Right atrium auricular region (tissue), 2 donors: ENCODE data around the gene EVA1A. TPM values are rescaled to one million over a fixed set of nuclear protein-coding genes. Genes with fewer than 3 reads are reported as not detected.

ENCODE experiments used
- DNase-seq: peaks from one replicate; pipeline ENCODE4 v3.0.0-alpha.2; 2019; ENCODE audit warnings: low spot score
- H3K27ac ChIP-seq, 2 donors: fragments of 200-600 bp; sonication (generic); 1 replicate in 1 of 2; 2 replicates in 1 of 2; pipeline ENCODE4 v1.5.1; 2016 to 2019
- H3K27me3 ChIP-seq, 2 donors: fragments of 200-600 bp; sonication (generic); one replicate each; pipeline versions ENCODE4 v1.5.1 to v1.6.0; 2017 to 2019
- H3K36me3 ChIP-seq: fragments of 200-600 bp; sonication (generic); one replicate; pipeline ENCODE4 v1.5.1; 2016
- H3K4me1 ChIP-seq, 2 donors: fragments of 200-600 bp; sonication (generic); one replicate each; pipeline versions ENCODE4 v1.5.1 to v1.6.0; 2017 to 2019
- H3K4me3 ChIP-seq, 2 donors: fragments of 200-600 bp; sonication (generic); 1 replicate in 1 of 2; 2 replicates in 1 of 2; pipeline ENCODE4 v1.5.1; 2017 to 2019; ENCODE audit warnings: mild to moderate bottlenecking in 1 of 2, moderate library complexity in 1 of 2
- H3K9me3 ChIP-seq, 2 donors: fragments of 200-600 bp; sonication (generic); one replicate each; pipeline ENCODE4 v1.5.1; 2019
- total RNA-seq, 2 donors: library from RNA; depleted of rRNA; stranded (reverse); fragments of >200 nt; gene quantifications; one replicate each; pipeline ENCODE4 v1.1.0, GENCODE V29; 2016
- TF ChIP-seq, protein P1 (sequence below), 2 donors: fragments of 200-600 bp; sonication (generic); IDR thresholded peaks; one replicate each; pipeline ENCODE4 v1.5.1; 2019; ENCODE audit warnings: antibody characterized with exemption in 2 of 2

EVA1A gene
- total RNA-seq, 2 donors from 2014 or later, result 0.47 to 1.2 TPM

DNA sequence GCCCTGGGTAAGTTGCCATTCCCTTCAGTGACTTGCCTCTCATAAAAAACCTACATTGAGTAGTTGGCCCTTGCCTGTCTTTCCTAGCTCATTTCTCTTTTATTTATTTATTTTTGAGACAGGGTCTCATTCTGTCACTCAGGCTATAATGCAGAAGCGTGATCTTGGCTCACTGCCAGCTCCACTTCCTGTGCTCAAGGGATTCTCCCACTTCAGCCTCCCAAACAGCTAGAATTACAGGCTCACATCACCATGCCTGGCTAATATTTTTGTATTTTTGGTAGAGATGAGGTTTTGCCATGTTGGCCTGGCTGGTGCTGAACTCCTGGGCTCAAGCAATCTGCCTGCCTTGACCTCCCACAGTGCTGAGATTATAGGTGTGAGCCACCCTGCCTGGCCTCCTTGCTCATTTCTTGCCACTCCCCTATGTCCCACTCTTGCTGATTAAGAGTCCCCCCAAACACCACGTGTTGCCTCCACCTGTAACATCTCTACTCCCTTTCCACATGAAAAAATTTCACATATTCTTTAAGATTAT, 12.6 kb downstream of the EVA1A start:
- TF ChIP-seq, protein P1, sequence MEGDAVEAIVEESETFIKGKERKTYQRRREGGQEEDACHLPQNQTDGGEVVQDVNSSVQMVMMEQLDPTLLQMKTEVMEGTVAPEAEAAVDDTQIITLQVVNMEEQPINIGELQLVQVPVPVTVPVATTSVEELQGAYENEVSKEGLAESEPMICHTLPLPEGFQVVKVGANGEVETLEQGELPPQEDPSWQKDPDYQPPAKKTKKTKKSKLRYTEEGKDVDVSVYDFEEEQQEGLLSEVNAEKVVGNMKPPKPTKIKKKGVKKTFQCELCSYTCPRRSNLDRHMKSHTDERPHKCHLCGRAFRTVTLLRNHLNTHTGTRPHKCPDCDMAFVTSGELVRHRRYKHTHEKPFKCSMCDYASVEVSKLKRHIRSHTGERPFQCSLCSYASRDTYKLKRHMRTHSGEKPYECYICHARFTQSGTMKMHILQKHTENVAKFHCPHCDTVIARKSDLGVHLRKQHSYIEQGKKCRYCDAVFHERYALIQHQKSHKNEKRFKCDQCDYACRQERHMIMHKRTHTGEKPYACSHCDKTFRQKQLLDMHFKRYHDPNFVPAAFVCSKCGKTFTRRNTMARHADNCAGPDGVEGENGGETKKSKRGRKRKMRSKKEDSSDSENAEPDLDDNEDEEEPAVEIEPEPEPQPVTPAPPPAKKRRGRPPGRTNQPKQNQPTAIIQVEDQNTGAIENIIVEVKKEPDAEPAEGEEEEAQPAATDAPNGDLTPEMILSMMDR (IDR thresholded peaks at IDR 0.05), result no peak
- no peak for DNase-seq
- H3K27ac ChIP-seq, result no peak overlapping the region
- H3K4me1 ChIP-seq, result no peaks in the 10 kb centered on the region
- H3K27me3 ChIP-seq, result no peaks in the 10 kb centered on the region
- H3K9me3 ChIP-seq, result no peaks in the 10 kb centered on the region
- no peak overlapping the region for H3K4me3 ChIP-seq
- no peaks in the 10 kb centered on the region for H3K36me3 ChIP-seq

DNA sequence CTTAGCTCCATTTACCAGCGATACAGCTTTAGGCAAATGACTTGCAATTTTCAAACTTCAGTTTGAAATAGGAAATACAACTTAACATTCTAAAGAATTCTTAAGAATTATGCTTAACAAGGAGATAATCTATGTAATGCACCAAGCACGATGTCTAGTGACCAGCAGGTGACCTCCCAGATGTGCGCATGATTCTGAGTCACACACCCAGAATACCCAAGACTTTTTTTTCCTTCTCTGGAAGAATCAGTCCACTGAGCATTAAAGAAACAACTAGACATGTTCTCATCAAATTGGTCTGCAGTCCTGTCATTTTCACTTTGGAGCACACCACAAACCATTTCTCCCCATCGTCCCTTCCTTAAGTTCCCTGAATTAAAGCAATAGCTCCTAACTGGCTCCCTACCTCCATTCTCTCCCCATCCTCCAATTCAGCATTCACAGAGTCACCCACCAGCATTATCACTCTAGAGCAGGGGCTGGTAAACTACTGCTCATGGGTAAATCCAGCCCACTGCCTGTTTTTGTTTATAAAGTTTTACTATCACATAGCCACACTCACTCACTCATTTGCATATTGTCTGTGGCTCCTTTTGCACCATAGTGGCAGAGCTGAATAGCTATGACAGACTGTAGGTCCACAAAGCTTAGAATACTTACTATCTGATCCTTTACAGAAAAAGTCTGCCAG, 13.2 kb downstream of the EVA1A start:
- TF ChIP-seq, protein P1 (IDR thresholded peaks at IDR 0.05), result no peak
- H3K27ac ChIP-seq, result no peak overlapping the region
- no peak for DNase-seq
- H3K4me3 ChIP-seq, result no peak overlapping the region
- H3K36me3 ChIP-seq, result no peaks in the 10 kb centered on the region
- H3K27me3 ChIP-seq, result no peaks in the 10 kb centered on the region
- H3K4me1 ChIP-seq, result no peaks in the 10 kb centered on the region
- no peaks in the 10 kb centered on the region for H3K9me3 ChIP-seq

DNA sequence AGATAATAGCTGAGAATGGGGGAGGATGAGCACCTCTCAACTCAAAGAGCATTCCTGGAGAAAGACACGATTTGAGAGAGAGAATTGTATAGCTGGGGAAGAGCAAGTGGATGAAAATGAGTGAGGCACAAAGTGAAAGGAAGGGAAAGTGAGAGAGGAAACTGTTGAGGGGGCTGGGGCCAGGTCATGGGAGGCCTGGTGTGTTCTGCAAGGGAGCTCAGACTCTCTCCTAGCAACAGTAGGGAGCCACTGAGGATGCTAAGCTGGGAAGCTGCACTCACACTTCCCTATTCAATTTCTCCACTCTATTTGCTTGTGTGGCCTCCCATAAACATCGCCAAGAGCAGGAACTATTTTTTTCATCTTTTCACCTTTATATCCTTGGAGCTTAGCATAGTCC, 14.8 kb downstream of the EVA1A start:
- H3K4me3 ChIP-seq, result no peak overlapping the region
- H3K27ac ChIP-seq, result no peak overlapping the region
- DNase-seq, result no peak
- no peaks in the 10 kb centered on the region for H3K9me3 ChIP-seq
- no peaks in the 10 kb centered on the region for H3K27me3 ChIP-seq
- no peaks in the 10 kb centered on the region for H3K4me1 ChIP-seq
- TF ChIP-seq, protein P1 (IDR thresholded peaks at IDR 0.05), result no peak
- no peaks in the 10 kb centered on the region for H3K36me3 ChIP-seq

DNA sequence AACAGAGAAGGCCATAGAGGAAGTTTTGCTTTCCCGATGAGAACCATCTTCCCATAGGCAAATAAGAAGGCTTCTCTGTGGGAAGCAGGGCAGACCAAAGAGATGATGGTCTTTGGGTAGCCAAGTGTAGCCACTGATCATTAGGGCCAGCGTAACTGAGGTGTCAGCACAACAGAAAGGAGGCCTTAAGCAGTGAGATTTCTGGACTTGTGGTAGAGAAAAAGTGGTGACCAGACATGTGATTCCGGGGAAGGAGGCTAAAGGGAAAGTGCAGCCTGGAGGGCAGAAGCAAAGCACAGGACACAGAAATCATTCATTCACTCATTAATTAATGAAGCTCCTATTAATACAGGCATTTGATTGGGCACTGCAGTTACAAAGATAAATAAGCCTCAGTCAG, 15.4 kb downstream of the EVA1A start:
- H3K36me3 ChIP-seq, result no peaks in the 10 kb centered on the region
- H3K9me3 ChIP-seq, result no peaks in the 10 kb centered on the region
- H3K4me3 ChIP-seq, result no peak overlapping the region
- TF ChIP-seq, protein P1 (IDR thresholded peaks at IDR 0.05), result no peak
- DNase-seq, result no peak
- no peaks in the 10 kb centered on the region for H3K27me3 ChIP-seq
- no peaks in the 10 kb centered on the region for H3K4me1 ChIP-seq
- no peak overlapping the region for H3K27ac ChIP-seq

DNA sequence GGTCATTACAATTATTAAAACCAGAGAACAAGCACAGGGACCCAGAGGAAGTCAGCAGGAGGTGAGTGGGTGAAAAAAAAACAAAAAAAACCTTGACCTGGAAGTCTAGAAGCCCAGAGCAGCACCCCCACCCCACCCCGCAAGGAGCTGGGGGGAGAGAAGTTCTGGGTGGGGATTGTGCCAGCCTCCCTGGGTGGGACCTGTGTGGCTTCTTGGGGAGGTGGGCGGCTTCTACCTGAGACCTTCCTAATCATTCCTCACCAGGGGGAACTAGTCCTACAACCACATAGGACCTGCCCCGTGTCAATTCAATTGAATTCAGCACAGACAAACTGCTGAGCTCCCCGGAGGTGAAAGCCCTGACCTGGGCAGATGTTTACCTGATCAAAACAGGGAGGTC, 17.3 kb downstream of the EVA1A start:
- no peaks in the 10 kb centered on the region for H3K36me3 ChIP-seq
- H3K27me3 ChIP-seq, result no peaks in the 10 kb centered on the region
- H3K27ac ChIP-seq, result no peak overlapping the region
- no peak for DNase-seq
- no peak overlapping the region for H3K4me3 ChIP-seq
- H3K9me3 ChIP-seq, result no peaks in the 10 kb centered on the region
- H3K4me1 ChIP-seq, result no peaks in the 10 kb centered on the region
- TF ChIP-seq, protein P1 (IDR thresholded peaks at IDR 0.05), result no peak

DNA sequence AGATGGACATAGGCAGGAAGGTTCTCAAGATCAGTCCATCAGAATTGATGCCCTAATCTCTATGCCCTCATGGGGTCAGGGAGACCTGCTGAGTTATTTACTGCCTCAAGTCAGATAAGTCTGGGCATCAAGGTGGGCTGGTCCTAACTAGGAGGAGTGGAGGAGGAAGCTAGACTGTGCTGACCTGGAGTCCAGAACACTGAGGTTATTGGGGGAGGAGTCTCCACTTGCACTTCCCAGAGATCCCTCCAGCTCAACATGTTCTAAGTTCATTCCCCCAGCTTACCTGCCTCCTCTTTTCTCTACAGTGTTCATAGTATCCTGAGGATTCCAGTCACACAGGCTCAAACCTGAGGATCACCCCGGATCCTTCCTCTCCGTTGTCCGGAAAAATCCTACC, 19.3 kb downstream of the EVA1A start:
- Histone ChIP-seq H3K9me3 (peaks cover 0 to 6% of the 10 kb centered on the region in 2 donors), H3K27ac (no peak overlapping the region), H3K4me3 (no peak overlapping the region), H3K36me3 (no peaks in the 10 kb centered on the region), H3K4me1 (no peaks in the 10 kb centered on the region), H3K27me3 (no peaks in the 10 kb centered on the region)
- DNase-seq, result no peak
- TF ChIP-seq, protein P1 (IDR thresholded peaks at IDR 0.05), result no peak
